ENCODE measurements around the gene ZBTB43. TPM values are rescaled to one million over a fixed set of nuclear protein-coding genes. Genes with fewer than 3 reads are reported as not detected.

The ZBTB43 gene
- total RNA-seq, 1 experiment from 2014 or later, result 13.8 TPM

DNA sequence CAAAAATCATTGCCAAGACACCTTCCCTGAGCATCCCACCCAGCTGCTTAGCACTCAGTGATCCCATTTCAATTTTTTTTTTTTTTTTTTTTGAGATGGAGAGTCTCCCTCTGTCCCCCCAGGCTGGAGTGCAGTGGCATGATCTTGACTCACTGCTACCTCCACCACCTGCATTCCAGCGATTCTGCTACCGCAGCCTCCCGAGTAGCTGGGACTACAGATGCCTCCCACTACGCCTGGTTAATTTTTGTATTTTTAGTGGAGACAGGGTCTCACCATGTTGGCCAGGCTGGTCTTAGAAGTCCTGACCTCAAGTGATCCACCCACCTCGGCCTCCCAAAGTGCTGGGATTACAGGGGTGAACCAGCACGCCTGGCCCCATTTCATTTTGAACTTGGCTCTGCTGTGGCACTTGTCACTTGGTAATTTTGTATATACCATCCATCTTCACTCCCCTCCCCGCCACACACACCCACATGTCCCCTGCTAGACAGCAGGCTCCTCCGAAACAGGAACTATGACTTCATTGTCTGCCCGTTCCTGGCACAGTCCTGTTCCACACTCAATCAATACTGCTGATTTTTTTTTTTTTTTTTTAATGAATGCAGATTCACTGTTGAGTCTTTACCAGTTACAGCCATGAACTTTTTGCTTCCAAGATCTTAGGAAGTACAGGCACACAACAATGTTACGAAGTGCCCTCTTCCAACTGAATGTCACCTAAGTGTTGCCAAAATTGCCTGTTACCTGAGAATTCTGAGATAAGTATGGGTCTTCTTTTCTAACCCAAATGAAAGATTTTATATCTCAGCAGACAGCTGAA lies 38.3 kb downstream of the ZBTB43 start:
- Histone ChIP-seq H3K36me3 (ENCODE audit: insufficient read depth, low read length, poor library complexity, severe bottlenecking) (no peaks in the 10 kb centered on the region), H3K9me3 (ENCODE audit: low read depth, low read length, poor library complexity, severe bottlenecking) (no peaks in the 10 kb centered on the region), H3K4me3 (ENCODE audit: low read depth, low read length, poor library complexity, severe bottlenecking) (no peak overlapping the region), H3K4me1 (ENCODE audit: insufficient read depth, low read length, poor library complexity, severe bottlenecking) (no peaks in the 10 kb centered on the region), H3K27me3 (replicated peaks; ENCODE audit: insufficient read depth, low read depth, low read length, poor library complexity) (no peaks in the 10 kb centered on the region), H3K27ac (ENCODE audit: low read depth, low read length, poor library complexity, severe bottlenecking) (no peak overlapping the region)
- ChIA-PET POLR2A (ENCODE audit: low non-redundant PET) (no interaction called here), CTCF (no interaction called here)
- BruUV-seq (replicated peaks), result no TSS peak
- no peak for DNase-seq (ENCODE audit: low spot score)
- intact Hi-C loops (cut with micrococcal nuclease; ENCODE audit: unreplicated experiment), result no loop called here
- no peak for TF ChIP-seq EZH2 (IDR thresholded peaks at IDR 0.05; ENCODE audit: borderline replicate concordance, low read depth, low read length, poor library complexity, severe bottlenecking)

- H3K27ac ChIP-seq (ENCODE audit: low read depth, low read length, poor library complexity, severe bottlenecking), result no peak overlapping the region
- no peak overlapping the region for H3K4me3 ChIP-seq (ENCODE audit: low read depth, low read length, poor library complexity, severe bottlenecking)
- no peaks in the 10 kb centered on the region for H3K27me3 ChIP-seq (replicated peaks; ENCODE audit: insufficient read depth, low read depth, low read length, poor library complexity)
- no peak for TF ChIP-seq EZH2 (IDR thresholded peaks at IDR 0.05; ENCODE audit: borderline replicate concordance, low read depth, low read length, poor library complexity, severe bottlenecking)
- TF ChIP-seq, protein P1, sequence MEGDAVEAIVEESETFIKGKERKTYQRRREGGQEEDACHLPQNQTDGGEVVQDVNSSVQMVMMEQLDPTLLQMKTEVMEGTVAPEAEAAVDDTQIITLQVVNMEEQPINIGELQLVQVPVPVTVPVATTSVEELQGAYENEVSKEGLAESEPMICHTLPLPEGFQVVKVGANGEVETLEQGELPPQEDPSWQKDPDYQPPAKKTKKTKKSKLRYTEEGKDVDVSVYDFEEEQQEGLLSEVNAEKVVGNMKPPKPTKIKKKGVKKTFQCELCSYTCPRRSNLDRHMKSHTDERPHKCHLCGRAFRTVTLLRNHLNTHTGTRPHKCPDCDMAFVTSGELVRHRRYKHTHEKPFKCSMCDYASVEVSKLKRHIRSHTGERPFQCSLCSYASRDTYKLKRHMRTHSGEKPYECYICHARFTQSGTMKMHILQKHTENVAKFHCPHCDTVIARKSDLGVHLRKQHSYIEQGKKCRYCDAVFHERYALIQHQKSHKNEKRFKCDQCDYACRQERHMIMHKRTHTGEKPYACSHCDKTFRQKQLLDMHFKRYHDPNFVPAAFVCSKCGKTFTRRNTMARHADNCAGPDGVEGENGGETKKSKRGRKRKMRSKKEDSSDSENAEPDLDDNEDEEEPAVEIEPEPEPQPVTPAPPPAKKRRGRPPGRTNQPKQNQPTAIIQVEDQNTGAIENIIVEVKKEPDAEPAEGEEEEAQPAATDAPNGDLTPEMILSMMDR (conservative IDR thresholded peaks at IDR 0.05; ENCODE audit: low read depth, low read length), result no peak
- intact Hi-C loops (cut with micrococcal nuclease; ENCODE audit: unreplicated experiment), result no loop called here
- CTCF ChIA-PET, result interaction anchor here (0.9 kb wide), 1 partner anchor 345 kb away, joined by 3 read pairs; no protein-coding TSS in a partner anchor
- no peaks in the 10 kb centered on the region for H3K9me3 ChIP-seq (ENCODE audit: low read depth, low read length, poor library complexity, severe bottlenecking)
- peak; percentile 62 for DNase-seq (ENCODE audit: low spot score)
- BruUV-seq (replicated peaks), result no TSS peak
- POLR2A ChIA-PET (ENCODE audit: low non-redundant PET), result no interaction called here
- H3K4me1 ChIP-seq (ENCODE audit: insufficient read depth, low read length, poor library complexity, severe bottlenecking), result no peaks in the 10 kb centered on the region
- H3K36me3 ChIP-seq (ENCODE audit: insufficient read depth, low read length, poor library complexity, severe bottlenecking), result no peaks in the 10 kb centered on the region
These were observed 39.2 kb downstream of the ZBTB43 start for GRCh38 chr9:126844085-126844484.

GRCh38 chr9:126847051-126847450 lies 42.2 kb downstream of the ZBTB43 start:
- H3K4me3 ChIP-seq (ENCODE audit: low read depth, low read length, poor library complexity, severe bottlenecking), result no peak overlapping the region
- H3K4me1 ChIP-seq (ENCODE audit: insufficient read depth, low read length, poor library complexity, severe bottlenecking), result no peaks in the 10 kb centered on the region
- BruUV-seq (replicated peaks), result no TSS peak
- no peaks in the 10 kb centered on the region for H3K9me3 ChIP-seq (ENCODE audit: low read depth, low read length, poor library complexity, severe bottlenecking)
- ChIA-PET CTCF (no interaction called here), POLR2A (ENCODE audit: low non-redundant PET) (no interaction called here)
- H3K27ac ChIP-seq (ENCODE audit: low read depth, low read length, poor library complexity, severe bottlenecking), result no peak overlapping the region
- no peaks in the 10 kb centered on the region for H3K36me3 ChIP-seq (ENCODE audit: insufficient read depth, low read length, poor library complexity, severe bottlenecking)
- DNase-seq (ENCODE audit: low spot score), result no peak
- H3K27me3 ChIP-seq (replicated peaks; ENCODE audit: insufficient read depth, low read depth, low read length, poor library complexity), result no peaks in the 10 kb centered on the region
- TF ChIP-seq, protein P1 (conservative IDR thresholded peaks at IDR 0.05; ENCODE audit: low read depth, low read length), result no peak
- no peak for TF ChIP-seq EZH2 (IDR thresholded peaks at IDR 0.05; ENCODE audit: borderline replicate concordance, low read depth, low read length, poor library complexity, severe bottlenecking)
- intact Hi-C loops (cut with micrococcal nuclease; ENCODE audit: unreplicated experiment), result no loop called here

All from A673 (cell line).